Measurements from ENCODE around the gene JMY.

Gene JMY

GRCh38 chr5:79240561-79240960 lies 4.6 kb downstream of the JMY start:
- Histone ChIP-seq H3K4me1 (ENCODE audit: low read length) (0 out of 2 replicates have a peak, but pooled peaks cover 2% of the 10 kb centered on the region), H3K27ac (ENCODE audit: low read length) (no peak overlapping the region), H3K9me2 (replicated peaks; ENCODE audit: insufficient read depth, low read length) (no peaks in the 10 kb centered on the region), H3K4me3 (ENCODE audit: low read length) (no peak overlapping the region), H3K9me3 (replicated peaks; ENCODE audit: insufficient read depth, low read length) (no peaks in the 10 kb centered on the region), H4K20me1 (ENCODE audit: insufficient read depth, low read length) (no peaks in the 10 kb centered on the region), H3K36me3 (replicated peaks; ENCODE audit: insufficient read depth, low read length) (no peaks in the 10 kb centered on the region), H3K4me2 (ENCODE audit: low read depth, low read length) (0 out of 2 replicates have a peak overlapping the region, but pooled peaks have one; percentile 6), H2AFZ (ENCODE audit: low read length) (no peak overlapping the region), H3K27me3 (replicated peaks; ENCODE audit: insufficient read depth, low read length) (no peaks in the 10 kb centered on the region), H3K9ac (ENCODE audit: low read length) (no peak overlapping the region), H3F3A (ENCODE audit: insufficient read depth, low read length) (peaks cover 20% of the 10 kb centered on the region), H3K79me2 (ENCODE audit: low read length) (peaks cover 88% of the 10 kb centered on the region)
- TF ChIP-seq CTCF (IDR thresholded peaks at IDR 0.05; ENCODE audit: low read length) (no peak), EZH2phosphoT487 (IDR thresholded peaks at IDR 0.05; ENCODE audit: low read length) (no peak), EZH2 (optimal IDR thresholded peaks at IDR 0.05; ENCODE audit: low read depth, low read length) (no peak)
- no peak for DNase-seq

GRCh38 chr5:79241535-79241979 lies 5.6 kb downstream of the JMY start:
- no peak for TF ChIP-seq EZH2phosphoT487 (IDR thresholded peaks at IDR 0.05; ENCODE audit: low read length)
- TF ChIP-seq CTCF (IDR thresholded peaks at IDR 0.05; ENCODE audit: low read length) = no peak
- TF ChIP-seq EZH2 (optimal IDR thresholded peaks at IDR 0.05; ENCODE audit: low read depth, low read length) = no peak
- Histone ChIP-seq H4K20me1 (ENCODE audit: insufficient read depth, low read length) (no peaks in the 10 kb centered on the region), H3K4me1 (ENCODE audit: low read length) (0 out of 2 replicates have a peak, but pooled peaks cover 2% of the 10 kb centered on the region), H3K36me3 (replicated peaks; ENCODE audit: insufficient read depth, low read length) (no peaks in the 10 kb centered on the region), H3F3A (ENCODE audit: insufficient read depth, low read length) (peaks cover 13% of the 10 kb centered on the region), H3K79me2 (ENCODE audit: low read length) (peaks cover 98% of the 10 kb centered on the region), H3K9ac (ENCODE audit: low read length) (no peak overlapping the region), H3K27ac (ENCODE audit: low read length) (no peak overlapping the region), H3K4me3 (ENCODE audit: low read length) (no peak overlapping the region), H2AFZ (ENCODE audit: low read length) (no peak overlapping the region), H3K27me3 (replicated peaks; ENCODE audit: insufficient read depth, low read length) (no peaks in the 10 kb centered on the region), H3K9me3 (replicated peaks; ENCODE audit: insufficient read depth, low read length) (no peaks in the 10 kb centered on the region), H3K4me2 (ENCODE audit: low read depth, low read length) (no peak overlapping the region), H3K9me2 (replicated peaks; ENCODE audit: insufficient read depth, low read length) (no peaks in the 10 kb centered on the region)
- DNase-seq = no peak

DNA sequence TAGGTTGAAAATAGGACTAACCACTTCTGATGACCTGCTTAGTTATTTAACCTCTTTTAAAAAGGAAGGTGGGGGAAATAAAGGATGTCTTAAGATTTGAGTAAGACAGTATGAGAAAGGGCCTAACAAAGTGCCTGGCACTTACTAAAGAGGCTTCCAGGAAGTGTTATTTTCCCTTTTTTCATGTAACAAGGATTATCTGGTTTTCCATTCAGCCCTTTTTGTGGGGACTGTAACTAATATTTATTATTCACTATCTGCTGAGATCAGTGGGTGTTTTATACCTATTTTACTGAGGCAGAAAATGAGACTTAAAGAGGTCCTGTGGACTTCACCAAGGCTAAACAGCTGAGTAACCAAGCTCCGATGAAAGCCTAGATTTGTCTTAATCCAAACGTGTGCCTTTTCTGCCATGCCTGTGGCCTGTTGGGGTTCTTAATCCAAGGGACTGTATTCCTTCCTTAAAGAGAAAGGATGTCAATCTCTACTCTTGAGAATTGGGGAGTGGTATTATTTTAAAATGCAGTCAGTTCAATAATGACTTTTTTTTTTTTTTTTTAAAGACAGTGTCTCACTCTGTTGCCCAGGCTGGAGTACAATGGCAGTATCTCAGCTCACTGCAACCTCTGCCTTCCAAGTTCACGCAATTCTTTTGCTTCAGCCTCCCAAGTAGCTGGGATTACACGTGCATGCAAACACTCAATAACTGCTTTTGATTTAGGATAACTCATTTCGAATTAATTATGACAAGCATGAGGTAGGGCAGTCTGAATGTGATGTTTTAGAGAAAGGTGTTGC lies 6.5 kb downstream of the JMY start:
- Histone ChIP-seq H3K79me2 (ENCODE audit: low read length) (peaks cover 100% of the 10 kb centered on the region), H3K27ac (ENCODE audit: low read length) (no peak overlapping the region), H2AFZ (ENCODE audit: low read length) (no peak overlapping the region), H3K36me3 (replicated peaks; ENCODE audit: insufficient read depth, low read length) (no peaks in the 10 kb centered on the region), H3K27me3 (replicated peaks; ENCODE audit: insufficient read depth, low read length) (no peaks in the 10 kb centered on the region), H3K4me3 (ENCODE audit: low read length) (no peak overlapping the region), H3K4me2 (ENCODE audit: low read depth, low read length) (no peak overlapping the region), H4K20me1 (ENCODE audit: insufficient read depth, low read length) (no peaks in the 10 kb centered on the region), H3K9ac (ENCODE audit: low read length) (no peak overlapping the region), H3F3A (ENCODE audit: insufficient read depth, low read length) (peaks cover 9% of the 10 kb centered on the region), H3K9me3 (replicated peaks; ENCODE audit: insufficient read depth, low read length) (no peaks in the 10 kb centered on the region), H3K9me2 (replicated peaks; ENCODE audit: insufficient read depth, low read length) (no peaks in the 10 kb centered on the region), H3K4me1 (ENCODE audit: low read length) (0 out of 2 replicates have a peak, but pooled peaks cover 2% of the 10 kb centered on the region)
- DNase-seq = no peak
- TF ChIP-seq CTCF (IDR thresholded peaks at IDR 0.05; ENCODE audit: low read length) (no peak), EZH2 (optimal IDR thresholded peaks at IDR 0.05; ENCODE audit: low read depth, low read length) (no peak), EZH2phosphoT487 (IDR thresholded peaks at IDR 0.05; ENCODE audit: low read length) (no peak)

All from MM.1S (cell line).